A549 (cell line): ENCODE measurements around the gene GOLGA5.

Experiments
- CBX2 ChIP-seq: fragments of 200-600 bp; sonication (generic); IDR thresholded peaks from 2 replicates; pipeline ENCODE4 v1.6.1; 2016; ENCODE audit warnings: low read depth, mild to moderate bottlenecking, borderline replicate concordance
- E2F6 ChIP-seq: IDR thresholded peaks from 2 replicates; pipeline ENCODE4 v1.6.1; 2012; ENCODE audit warnings: low read depth, borderline replicate concordance
- RAD21 ChIP-seq, 2 experiments: fragments of >200 bp in 1 of 2; sonication (Bioruptor Twin) in 1 of 2; formaldehyde crosslinking in 1 of 2; IDR thresholded peaks in 1 of 2; conservative IDR thresholded peaks in 1 of 2; 2 replicates in 1 of 2; 3 replicates in 1 of 2; pipeline ENCODE4 v1.6.1; 2012 to 2018; ENCODE audit warnings: inconsistent platforms in 1 of 2
- TF ChIP-seq, protein P1 (sequence below): fragments of 200-600 bp; sonication (generic); IDR thresholded peaks from 2 replicates; pipeline ENCODE4 v1.6.1; 2016; ENCODE audit warnings: antibody characterized with exemption, mild to moderate bottlenecking, moderate library complexity
- TF ChIP-seq, protein P2 (sequence below): IDR thresholded peaks from 2 replicates; pipeline ENCODE4 v1.6.1; 2012
- TF ChIP-seq, protein P3 (sequence below): IDR thresholded peaks from 2 replicates; pipeline ENCODE4 v1.6.1; 2012
- TF ChIP-seq, protein P4 (sequence below): fragments of >200 bp; sonication (Bioruptor Twin); formaldehyde crosslinking; IDR thresholded peaks from 3 replicates; pipeline ENCODE4 v1.5.1; 2016

GRCh38 chr14:92755495-92755894 lies 38.6 kb upstream of the GOLGA5 start:
- TF ChIP-seq CBX2 (no peak), RAD21 (conservative IDR thresholded peaks at IDR 0.05 in 1 of 2, IDR thresholded peaks at IDR 0.05 in 1 of 2) (no peak), E2F6 (no peak)
- TF ChIP-seq, protein P1, sequence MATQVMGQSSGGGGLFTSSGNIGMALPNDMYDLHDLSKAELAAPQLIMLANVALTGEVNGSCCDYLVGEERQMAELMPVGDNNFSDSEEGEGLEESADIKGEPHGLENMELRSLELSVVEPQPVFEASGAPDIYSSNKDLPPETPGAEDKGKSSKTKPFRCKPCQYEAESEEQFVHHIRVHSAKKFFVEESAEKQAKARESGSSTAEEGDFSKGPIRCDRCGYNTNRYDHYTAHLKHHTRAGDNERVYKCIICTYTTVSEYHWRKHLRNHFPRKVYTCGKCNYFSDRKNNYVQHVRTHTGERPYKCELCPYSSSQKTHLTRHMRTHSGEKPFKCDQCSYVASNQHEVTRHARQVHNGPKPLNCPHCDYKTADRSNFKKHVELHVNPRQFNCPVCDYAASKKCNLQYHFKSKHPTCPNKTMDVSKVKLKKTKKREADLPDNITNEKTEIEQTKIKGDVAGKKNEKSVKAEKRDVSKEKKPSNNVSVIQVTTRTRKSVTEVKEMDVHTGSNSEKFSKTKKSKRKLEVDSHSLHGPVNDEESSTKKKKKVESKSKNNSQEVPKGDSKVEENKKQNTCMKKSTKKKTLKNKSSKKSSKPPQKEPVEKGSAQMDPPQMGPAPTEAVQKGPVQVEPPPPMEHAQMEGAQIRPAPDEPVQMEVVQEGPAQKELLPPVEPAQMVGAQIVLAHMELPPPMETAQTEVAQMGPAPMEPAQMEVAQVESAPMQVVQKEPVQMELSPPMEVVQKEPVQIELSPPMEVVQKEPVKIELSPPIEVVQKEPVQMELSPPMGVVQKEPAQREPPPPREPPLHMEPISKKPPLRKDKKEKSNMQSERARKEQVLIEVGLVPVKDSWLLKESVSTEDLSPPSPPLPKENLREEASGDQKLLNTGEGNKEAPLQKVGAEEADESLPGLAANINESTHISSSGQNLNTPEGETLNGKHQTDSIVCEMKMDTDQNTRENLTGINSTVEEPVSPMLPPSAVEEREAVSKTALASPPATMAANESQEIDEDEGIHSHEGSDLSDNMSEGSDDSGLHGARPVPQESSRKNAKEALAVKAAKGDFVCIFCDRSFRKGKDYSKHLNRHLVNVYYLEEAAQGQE: no peak
- TF ChIP-seq, protein P2, sequence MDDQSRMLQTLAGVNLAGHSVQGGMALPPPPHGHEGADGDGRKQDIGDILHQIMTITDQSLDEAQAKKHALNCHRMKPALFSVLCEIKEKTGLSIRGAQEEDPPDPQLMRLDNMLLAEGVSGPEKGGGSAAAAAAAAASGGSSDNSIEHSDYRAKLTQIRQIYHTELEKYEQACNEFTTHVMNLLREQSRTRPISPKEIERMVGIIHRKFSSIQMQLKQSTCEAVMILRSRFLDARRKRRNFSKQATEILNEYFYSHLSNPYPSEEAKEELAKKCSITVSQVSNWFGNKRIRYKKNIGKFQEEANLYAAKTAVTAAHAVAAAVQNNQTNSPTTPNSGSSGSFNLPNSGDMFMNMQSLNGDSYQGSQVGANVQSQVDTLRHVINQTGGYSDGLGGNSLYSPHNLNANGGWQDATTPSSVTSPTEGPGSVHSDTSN: no peak
- TF ChIP-seq, protein P3, sequence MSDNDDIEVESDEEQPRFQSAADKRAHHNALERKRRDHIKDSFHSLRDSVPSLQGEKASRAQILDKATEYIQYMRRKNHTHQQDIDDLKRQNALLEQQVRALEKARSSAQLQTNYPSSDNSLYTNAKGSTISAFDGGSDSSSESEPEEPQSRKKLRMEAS: no peak
- TF ChIP-seq, protein P4, sequence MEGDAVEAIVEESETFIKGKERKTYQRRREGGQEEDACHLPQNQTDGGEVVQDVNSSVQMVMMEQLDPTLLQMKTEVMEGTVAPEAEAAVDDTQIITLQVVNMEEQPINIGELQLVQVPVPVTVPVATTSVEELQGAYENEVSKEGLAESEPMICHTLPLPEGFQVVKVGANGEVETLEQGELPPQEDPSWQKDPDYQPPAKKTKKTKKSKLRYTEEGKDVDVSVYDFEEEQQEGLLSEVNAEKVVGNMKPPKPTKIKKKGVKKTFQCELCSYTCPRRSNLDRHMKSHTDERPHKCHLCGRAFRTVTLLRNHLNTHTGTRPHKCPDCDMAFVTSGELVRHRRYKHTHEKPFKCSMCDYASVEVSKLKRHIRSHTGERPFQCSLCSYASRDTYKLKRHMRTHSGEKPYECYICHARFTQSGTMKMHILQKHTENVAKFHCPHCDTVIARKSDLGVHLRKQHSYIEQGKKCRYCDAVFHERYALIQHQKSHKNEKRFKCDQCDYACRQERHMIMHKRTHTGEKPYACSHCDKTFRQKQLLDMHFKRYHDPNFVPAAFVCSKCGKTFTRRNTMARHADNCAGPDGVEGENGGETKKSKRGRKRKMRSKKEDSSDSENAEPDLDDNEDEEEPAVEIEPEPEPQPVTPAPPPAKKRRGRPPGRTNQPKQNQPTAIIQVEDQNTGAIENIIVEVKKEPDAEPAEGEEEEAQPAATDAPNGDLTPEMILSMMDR: no peak
